Measurements from ENCODE around the gene FGF18.
"Not testable (repeated sequence)": the region's sequence is repeated elsewhere in the genome, so short reads cannot be mapped to it uniquely, and the experiment has no call there.

Gene FGF18

GRCh38 chr5:171476701-171477100, 57.3 kb downstream of the FGF18 start:
- DNase-seq: no peak

DNA sequence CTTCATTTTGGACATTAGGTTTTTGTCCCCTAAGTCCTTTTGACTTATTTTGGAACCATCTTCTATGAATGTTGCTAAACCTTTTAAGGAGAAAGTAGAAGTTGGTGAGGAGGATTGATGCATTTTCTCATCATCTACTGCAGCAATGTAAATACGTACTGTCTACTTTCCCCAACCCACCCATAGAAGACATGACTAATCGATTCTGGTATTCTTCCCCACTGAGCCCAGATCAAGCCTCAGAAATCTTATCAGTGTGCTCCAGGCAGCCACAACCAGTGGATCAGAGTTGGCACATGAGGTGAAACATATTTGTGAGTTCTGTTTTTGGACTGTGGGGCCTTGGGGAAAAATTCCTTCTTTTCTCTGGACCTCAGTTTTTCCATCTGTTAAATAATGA, 57.7 kb downstream of the FGF18 start:
- DNase-seq: no peak

GRCh38 chr5:171477666-171478065, 58.2 kb downstream of the FGF18 start:
- DNase-seq: no peak

DNA sequence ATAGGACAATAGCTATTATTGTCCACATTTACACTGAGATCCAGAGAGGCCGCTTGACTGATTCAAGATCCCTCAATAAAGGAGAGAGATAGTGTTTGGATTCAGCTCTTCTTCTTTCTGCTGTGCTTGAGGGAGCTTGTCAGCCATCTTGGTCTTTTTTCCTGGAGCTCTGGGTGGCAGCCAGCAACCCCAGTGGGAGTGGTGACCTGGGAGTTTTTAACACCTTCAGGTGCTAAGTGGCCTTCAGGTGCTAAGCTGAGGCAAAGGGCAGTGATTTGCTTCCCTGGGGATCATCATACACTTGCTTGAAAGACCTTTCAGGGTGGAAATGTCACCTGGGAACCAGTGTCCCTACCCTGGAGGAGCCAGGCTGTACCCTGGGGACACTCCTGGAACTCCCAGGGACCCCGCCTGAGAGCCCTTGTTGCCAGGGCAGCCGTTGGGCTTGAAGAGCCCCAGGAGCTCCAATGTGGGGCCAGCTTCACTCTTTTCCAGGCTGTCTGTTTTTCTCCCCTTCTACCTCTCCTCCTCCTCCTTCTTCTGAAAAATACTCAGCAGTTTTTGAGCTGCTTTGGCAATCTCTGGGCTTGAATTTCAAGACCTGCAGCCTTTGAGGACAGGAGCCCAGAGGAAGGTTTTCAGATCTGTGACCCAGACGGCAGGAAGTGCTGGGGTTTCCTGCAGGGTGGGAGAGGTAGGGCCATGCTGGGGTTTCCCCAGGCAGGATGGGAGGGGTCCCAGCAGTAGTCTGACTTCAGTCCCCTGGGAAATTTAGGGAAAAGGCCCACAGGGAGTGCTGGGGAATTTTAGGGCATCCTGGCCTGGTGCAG, 59.7 kb downstream of the FGF18 start:
- DNase-seq: no peak

DNA sequence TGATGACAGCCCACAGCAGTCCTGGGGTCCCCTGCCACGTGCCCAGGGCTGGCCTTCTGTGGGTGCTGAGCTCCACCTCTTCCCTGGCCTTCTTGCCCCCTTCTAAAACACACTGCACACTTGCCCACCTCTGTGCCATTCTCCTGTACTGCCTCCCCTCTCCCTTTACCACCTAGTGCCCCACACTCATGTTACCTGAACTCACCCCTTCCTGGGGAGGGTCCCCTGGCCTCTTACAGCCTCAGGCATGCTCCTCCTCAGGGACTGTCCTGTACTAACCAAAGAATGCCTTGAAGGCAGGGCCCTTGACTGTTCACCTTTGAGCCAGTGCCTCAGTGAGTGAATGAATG, 60.3 kb downstream of the FGF18 start:
- no peak for DNase-seq

GRCh38 chr5:171480239-171480638, 60.8 kb downstream of the FGF18 start:
- DNase-seq: no peak

GRCh38 chr5:171481571-171482433, 62.4 kb downstream of the FGF18 start:
- no peak for DNase-seq

GRCh38 chr5:171482434-171482730, 62.9 kb downstream of the FGF18 start:
- DNase-seq: no peak

DNA sequence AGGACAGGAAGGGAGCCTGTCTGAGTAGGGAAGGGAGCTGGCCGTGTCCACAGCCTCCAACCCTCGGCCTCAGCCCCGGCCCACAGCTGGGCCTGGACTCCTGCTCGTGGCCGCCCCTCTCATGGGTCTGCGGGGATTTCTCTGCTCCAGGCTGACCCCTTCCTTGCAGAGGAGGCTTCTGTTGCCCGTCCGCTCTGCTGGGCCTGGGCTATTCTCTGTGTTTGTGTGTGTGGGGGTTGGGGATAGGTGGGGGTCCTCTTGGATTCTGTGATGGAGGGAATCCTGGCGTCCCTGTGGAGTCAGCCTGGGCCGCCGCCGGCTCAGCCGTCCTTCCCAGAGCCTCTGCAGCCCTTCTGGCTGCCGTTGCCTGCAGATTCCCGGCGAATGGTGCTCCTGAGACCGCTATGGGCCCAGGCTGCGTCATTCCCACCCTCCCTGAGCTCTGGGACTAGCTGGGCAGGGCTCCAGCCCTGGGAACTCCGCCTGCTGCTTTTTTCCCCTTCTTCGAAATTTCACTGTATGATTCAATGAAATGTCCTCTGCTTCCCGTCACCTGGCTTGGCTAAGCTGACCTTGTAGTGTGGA, 64.2 kb downstream of the FGF18 start:
- no peak for DNase-seq

- peak; percentile 54 to 55 for DNase-seq
Observed at GRCh38 chr5:171484460-171484899, 65.0 kb downstream of the FGF18 start.

GRCh38 chr5:171485668-171486067, 66.2 kb downstream of the FGF18 start:
- no peak for DNase-seq

DNA sequence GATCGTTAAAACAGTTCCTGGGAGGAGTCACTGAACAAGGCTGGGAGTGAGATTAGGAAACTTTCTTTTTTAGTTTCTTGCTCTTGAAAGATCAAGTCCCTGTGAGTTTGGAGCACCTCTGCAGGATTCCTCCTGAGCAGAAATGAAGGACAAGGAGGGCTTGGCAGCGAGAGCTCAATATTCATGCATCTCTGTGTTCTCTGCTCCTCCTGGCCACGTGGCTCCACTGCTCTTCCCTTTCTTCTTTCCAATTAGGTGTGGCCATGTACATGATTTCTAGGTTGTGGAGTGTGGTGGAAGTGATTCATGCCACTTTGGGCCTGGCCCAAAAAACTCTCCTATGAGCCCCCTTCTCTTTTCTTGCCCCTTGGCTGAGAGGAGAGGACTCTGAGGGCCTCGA, 67.2 kb downstream of the FGF18 start:
- no peak for DNase-seq

DNA sequence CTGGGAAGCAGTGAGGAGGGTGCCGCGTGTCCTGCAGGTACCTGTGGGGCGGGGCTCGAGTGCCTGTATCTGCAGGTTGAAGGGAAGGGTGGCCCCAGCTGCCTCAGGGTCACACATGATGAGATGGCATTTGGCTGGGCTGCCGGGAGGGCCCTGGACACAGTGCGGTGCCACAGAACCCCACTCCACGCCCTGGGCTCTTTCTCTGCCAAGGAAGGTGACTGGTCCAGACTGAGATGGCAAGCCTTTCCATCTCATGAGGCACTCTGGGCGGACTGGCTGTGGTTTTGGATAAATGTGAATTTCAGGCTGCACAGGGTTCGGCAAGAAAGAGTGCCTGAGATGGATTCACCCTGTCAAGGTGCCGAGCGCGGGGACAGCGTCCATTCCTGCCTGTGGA, 69.4 kb downstream of the FGF18 start:
- no peak for DNase-seq

DNA sequence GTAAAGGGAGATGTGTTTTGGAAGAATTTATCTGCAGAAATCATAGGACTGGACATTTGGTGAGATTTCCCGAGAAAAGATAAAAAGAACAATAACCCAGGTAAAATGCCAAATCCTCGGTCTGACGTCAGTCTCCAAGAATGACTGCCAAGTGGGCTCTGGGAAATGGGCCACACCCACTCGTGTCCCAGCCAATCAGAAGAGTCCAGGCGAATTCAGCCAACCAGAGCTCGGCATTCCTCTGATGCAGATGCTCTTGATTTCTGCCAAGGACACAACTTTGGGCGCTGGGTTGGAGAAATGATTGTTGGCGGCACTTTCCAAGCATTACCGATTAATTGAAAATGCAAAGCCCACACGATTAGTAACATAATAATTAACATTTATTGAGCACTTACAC, 73.3 kb downstream of the FGF18 start:
- no peak for DNase-seq

DNA sequence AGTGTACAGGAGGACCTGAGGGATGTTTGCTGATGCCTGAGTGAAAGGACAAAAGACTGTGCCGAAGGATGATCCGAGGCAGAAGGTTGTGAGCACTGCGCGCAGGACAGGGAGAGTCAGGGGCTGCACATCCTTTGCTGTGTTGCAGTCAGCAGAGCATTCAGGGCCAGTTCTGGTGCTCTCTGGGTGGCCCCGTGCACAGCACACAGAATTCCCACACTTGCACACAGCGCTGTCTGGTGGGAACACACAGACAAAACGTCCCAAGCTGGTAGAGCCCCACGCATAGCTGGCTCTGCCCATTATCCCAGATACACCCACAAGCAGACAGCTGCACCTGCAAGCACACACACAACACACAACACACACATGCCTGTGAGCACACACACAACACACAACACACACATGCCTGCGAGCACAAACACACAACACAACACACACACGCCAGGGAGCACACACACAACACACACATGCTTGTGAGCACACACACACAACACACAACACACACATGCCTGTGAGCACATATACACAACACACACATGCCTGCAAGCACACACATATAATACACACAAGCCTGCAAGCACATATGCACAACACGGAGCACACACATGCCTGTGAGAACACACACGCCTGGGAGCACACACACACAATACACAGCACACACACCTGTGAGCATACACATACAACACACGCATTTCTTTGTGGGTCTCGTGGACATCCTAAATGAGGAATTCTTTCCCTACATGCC, 74.4 kb downstream of the FGF18 start:
- DNase-seq: no peak

DNA sequence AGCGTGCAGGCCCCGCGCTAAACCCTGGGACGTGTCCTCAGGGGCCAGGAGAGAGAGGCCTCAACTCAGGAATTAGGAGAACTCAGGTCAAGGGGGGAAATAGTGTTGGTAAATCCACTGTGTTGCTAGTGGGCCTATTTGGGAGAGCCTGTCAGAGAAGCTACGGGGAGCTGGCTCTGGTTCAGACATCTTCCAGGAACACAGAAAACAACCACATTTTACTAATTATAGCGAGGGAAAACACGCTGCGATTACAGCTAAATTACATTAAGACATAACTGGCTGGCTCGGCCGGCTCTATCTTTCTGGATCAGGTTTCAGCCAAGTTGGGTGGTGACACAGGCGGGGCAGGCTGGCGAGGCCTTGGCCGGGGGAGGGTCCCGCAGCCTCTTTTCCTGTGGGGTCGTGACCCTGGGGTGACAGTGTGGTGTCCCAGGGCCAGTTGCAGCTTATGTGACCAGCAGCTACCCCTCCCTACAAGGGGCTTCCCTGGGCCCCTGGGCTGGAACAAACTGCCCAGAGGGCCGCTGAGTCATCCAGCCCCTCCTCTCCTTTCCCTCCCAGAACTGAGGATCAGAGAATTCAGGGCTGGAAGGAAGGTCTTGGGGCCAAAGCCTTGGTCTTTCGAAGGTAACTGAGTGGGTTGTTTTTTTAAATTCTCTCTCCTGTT, 75.1 kb downstream of the FGF18 start:
- DNase-seq: no peak

- DNase-seq: no peak
Observed at GRCh38 chr5:171495122-171495700, 75.8 kb downstream of the FGF18 start.

DNA sequence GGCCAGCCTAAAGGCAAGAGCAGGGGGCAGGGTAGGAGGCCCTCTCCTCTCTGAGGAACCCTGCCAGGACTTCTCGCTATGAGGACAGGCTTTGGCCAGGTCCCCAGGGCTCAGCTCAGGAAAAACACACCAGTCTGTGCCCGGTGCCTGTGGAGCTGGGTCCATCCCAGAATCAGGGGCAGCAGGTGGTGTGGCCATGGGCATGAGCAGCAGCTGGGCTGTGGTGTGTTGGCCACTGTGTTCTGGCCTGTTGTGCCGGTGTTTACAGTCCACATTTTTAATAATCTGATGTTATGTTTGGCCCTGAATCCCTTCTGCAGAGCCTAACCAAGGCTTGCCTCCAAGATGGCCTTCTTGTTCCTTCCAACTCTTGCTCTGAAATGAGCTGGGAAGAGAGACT, 77.0 kb downstream of the FGF18 start:
- DNase-seq: no peak

DNA sequence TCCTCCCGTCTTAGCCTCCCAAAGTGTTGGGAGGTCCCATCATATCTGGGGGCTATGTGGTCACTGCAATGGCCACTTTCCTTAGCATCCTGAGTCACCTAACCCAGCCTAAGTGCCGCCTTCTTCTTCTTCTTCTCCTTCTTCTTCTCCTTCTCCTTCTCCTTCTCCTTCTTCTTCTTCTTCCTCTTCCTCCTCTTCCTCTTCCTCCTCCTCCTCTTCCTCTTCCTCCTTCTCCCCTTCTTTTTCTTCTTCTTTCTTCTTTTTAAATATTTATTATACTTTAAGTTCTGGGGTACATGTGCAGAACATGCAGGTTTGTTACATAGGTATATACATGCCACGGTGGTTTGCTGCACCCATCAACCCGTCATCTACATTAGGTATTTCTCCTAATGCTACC, 78.0 kb downstream of the FGF18 start:
- DNase-seq: not testable (repeated sequence)

DNA sequence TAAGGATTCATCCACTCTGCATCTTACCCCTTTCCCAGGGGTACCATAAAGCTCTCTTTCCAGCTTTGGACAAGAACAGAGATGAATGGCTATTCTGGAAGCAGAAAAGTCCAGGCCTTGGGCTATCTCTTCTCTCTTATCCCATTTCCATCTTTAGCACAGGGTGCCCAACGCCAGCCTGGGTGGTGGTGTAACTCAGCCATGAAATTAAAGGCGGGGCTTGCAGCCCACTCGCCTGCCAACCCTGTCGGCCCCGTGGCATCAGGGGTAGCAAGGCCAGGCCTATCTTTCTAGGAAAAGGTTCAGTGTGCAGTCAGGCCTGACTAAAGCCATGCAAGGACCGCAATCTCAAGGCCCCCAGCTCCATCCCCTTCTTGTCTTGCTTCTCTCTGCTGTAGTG, 78.7 kb downstream of the FGF18 start:
- no peak for DNase-seq

DNA sequence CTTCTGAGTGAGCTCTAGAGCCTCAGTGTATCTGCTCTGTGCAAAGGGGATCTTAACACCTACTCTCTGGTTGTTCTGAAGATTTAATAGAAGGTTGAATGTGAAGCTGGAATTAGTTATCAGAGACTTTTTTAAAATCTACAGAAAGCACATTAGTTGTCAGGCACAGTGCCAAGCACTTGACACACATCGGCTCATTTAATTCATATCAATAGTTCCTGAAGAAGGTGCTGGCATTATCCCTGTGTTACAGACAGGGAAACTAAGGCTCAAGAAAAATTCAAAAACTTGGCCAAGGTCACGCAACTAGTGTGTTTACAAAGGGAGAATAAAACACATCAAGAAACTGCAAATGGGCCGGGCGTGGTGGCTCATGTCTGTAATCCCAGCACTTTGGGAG, 80.2 kb downstream of the FGF18 start:
- DNase-seq: no peak

DNA sequence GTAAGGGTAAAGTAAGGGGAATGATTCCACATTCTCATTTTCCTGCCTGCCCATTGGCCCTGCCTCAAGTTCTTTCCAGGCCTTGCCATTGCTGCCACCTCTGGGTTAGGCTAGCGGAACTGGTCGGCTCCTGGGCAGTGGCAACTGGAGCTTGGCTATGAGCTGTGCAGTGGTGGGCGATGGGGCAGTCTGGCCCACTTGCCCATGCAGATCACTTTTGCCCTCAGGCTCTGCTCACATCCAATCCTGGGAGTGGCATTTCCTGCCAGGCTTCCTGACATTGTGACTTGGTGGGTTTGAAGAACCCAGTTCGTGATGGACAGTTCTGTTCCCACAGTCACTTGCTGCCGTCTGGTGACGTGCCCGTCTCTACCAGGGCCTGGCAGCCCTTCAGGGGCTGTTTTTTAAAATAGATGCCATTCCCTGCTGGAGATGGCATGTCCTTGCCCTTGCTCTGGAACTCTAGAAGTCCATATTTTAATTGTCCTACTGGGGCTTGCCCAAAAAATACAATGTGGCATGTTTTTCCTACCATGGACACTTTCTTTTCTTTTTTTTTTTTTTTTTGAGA, 86.1 kb downstream of the FGF18 start:
- no peak for DNase-seq

Data from stimulated activated CD4-positive, alpha-beta T cell treated with anti-CD3 and anti-CD28 coated beads, Interleukin-2, amount 100 ng/mL, for 48 hours (primary cell).